Vagina (tissue), 2 donors: ENCODE data around the gene FOXK1.

Source experiments
- CTCF ChIP-seq, 3 experiments: fragments of 450-650 bp in 2 of 3; fragments of 200-600 bp in 1 of 3; sonication (generic) in 1 of 3; IDR thresholded peaks; one replicate each; pipeline ENCODE4 v1.5.1; 2017 to 2019; ENCODE audit warnings: antibody characterized with exemption in 3 of 3, mild to moderate bottlenecking in 2 of 3, moderate library complexity in 2 of 3
- POLR2A ChIP-seq, 2 donors: fragments of 450-650 bp; IDR thresholded peaks; one replicate each; pipeline ENCODE4 v1.6.1; 2017; ENCODE audit warnings: antibody characterized with exemption in 2 of 2, mild to moderate bottlenecking in 2 of 2, moderate library complexity in 2 of 2
- POLR2AphosphoS5 ChIP-seq, 2 donors: sonication (generic); formaldehyde crosslinking; IDR thresholded peaks; one replicate each; pipeline ENCODE4 v1.9.0; 2017; ENCODE audit warnings: antibody characterized with exemption in 2 of 2, mild to moderate bottlenecking in 2 of 2, low read depth in 1 of 2; ENCODE audit not compliant: insufficient read depth in 1 of 2

DNA sequence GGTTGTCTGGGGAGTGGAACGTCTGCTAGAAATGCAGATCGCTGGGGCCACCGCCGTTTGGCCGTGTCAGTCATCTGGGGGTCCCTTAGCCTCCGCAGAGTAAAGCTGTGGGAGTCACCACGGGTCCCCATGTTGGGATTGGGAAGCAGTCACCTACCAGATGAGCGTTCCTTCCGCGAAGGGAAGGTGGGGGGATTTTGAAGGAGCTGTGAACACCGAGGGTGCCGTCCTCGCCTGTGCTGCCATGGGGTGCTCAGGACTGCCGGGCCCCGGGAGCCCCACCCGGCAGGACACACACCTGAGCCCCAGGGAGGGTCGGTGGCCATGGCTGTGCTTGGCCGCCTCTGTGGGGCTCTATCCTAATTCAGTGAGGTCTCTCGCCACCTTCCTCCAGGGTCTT lies 47.2 kb downstream of the FOXK1 start:
- TF ChIP-seq POLR2A (IDR thresholded peaks at IDR 0.05) (no peak), POLR2AphosphoS5 (IDR thresholded peaks at IDR 0.05; ENCODE audit: insufficient read depth in 1 of 2, low read depth in 1 of 2) (no peak), CTCF (IDR thresholded peaks at IDR 0.05) (no peak)
